ENCODE data around the gene SUCLG2. TPM values are rescaled to one million over a fixed set of nuclear protein-coding genes. Genes with fewer than 3 reads are reported as not detected.

SUCLG2 gene
- total and polyA plus RNA-seq, 12 donors = 28.3 to 122 (median 97.4) TPM

DNA sequence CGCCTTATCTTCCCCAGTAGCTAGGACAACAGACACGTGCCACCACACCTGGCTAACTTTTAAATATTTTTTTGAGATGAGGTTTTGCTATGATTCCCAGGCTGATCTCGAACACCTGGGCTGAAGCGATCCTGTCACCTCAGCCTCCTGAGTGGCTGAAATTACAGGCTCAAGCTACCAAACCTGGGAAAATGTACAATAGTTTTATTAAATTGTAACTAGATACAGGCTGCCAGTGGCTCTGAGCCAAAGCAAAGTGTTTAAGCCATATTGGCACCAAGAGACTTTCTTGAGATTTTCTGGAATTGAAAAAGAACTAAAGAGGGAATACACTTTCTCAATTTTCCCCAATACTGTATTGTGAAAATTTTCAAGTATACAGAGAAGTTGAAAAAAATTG, 204.3 kb downstream of the SUCLG2 start:
- Histone ChIP-seq H3K4me3 (no peak overlapping the region), H3K27ac (no peak overlapping the region), H3K4me1 (no peaks in the 10 kb centered on the region), H3K36me3 (no peaks in the 10 kb centered on the region), H3K27me3 (no peaks in the 10 kb centered on the region), H3K9me3 (no peaks in the 10 kb centered on the region)
- ATAC-seq = no peak
- WGBS, 2 donors = 97 to 98% methylated on average over 4 of the region's 4 CpGs
- TF ChIP-seq, protein P1, sequence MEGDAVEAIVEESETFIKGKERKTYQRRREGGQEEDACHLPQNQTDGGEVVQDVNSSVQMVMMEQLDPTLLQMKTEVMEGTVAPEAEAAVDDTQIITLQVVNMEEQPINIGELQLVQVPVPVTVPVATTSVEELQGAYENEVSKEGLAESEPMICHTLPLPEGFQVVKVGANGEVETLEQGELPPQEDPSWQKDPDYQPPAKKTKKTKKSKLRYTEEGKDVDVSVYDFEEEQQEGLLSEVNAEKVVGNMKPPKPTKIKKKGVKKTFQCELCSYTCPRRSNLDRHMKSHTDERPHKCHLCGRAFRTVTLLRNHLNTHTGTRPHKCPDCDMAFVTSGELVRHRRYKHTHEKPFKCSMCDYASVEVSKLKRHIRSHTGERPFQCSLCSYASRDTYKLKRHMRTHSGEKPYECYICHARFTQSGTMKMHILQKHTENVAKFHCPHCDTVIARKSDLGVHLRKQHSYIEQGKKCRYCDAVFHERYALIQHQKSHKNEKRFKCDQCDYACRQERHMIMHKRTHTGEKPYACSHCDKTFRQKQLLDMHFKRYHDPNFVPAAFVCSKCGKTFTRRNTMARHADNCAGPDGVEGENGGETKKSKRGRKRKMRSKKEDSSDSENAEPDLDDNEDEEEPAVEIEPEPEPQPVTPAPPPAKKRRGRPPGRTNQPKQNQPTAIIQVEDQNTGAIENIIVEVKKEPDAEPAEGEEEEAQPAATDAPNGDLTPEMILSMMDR (IDR thresholded peaks at IDR 0.05) = no peak
- intact Hi-C loops (cut with DNase I) = no loop called here
- DNase-seq = no peak

DNA sequence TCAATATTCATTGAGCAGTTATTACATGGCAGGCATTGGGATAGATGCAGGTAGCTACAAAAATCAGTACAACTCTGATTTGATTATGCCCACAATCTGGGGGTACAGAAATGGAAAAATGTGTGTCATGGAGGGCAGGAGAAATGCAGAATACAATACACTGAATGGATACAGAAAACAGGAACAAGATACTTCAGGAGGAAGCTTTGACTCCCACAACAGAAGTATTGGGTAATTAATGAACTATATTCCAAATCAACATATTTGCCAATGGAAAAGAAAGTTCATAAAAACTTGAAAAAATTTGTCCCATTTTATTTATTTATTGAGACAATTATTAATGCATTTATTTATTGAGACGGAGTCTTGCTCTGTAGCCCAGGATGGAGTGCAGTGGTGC, 207.0 kb downstream of the SUCLG2 start:
- no peaks in the 10 kb centered on the region for H3K27me3 ChIP-seq
- H3K4me1 ChIP-seq = no peaks in the 10 kb centered on the region
- intact Hi-C loops (cut with DNase I) = no loop called here
- ATAC-seq (no peak), DNase-seq (no peak)
- TF ChIP-seq, protein P1 (IDR thresholded peaks at IDR 0.05) = no peak
- 97 to 100% methylated on average over 1 of the region's 1 CpG for WGBS, 2 donors
- H3K36me3 ChIP-seq = no peaks in the 10 kb centered on the region
- H3K27ac ChIP-seq = no peak overlapping the region
- no peak overlapping the region for H3K4me3 ChIP-seq
- H3K9me3 ChIP-seq = no peaks in the 10 kb centered on the region

DNA sequence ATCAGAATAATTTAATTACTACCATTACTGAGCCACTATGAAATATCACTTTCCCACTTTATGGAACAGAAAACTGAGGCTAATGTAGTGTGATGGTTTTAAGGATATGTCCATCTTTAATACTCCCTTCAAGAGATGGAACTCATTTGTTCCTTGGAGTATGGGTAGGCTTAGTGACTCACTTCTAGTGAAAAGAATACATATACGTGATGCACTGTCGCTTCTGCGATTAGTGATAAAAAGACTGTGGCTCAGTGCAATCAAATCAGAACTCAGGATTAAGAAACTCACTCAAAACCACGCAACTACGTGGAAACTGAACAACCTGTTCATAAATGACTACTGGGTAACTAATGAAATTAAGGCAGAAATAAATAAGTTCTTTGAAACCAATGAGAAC, 216.6 kb downstream of the SUCLG2 start:
- ATAC-seq (no peak), DNase-seq (no peak)
- H3K27ac ChIP-seq = no peak overlapping the region
- TF ChIP-seq, protein P1 (IDR thresholded peaks at IDR 0.05) = no peak
- 97% methylated on average over 5 of the region's 5 CpGs for WGBS, 2 donors
- H3K4me3 ChIP-seq = no peak overlapping the region
- no peaks in the 10 kb centered on the region for H3K27me3 ChIP-seq
- no peaks in the 10 kb centered on the region for H3K4me1 ChIP-seq
- H3K9me3 ChIP-seq = no peaks in the 10 kb centered on the region
- intact Hi-C loops (cut with DNase I) = no loop called here
- H3K36me3 ChIP-seq = peaks cover 0 to 6% (median 0%) of the 10 kb centered on the region in 9 donors

DNA sequence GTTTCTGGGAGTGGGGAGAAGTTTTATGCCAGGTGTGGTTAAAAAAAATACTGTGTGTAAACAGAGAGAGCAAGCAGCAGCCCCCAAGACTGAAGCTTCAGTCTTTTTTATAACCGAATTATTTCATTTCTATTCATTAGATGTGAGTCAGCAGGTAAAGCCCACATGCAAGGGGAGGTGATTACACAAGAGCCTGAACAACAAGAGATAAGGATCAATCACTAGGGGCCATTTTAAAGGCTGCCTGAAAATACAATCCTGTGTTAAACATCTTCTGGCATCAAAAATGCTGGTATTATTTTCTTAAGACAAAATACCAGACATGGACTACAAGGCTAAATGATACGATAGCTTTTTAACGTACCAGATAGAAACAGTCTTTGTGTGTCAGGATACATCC, 217.3 kb downstream of the SUCLG2 start:
- Histone ChIP-seq H3K36me3 (peaks cover 0 to 6% (median 0%) of the 10 kb centered on the region in 9 donors), H3K9me3 (no peaks in the 10 kb centered on the region), H3K4me1 (no peaks in the 10 kb centered on the region), H3K27me3 (no peaks in the 10 kb centered on the region), H3K4me3 (no peak overlapping the region), H3K27ac (no peak overlapping the region)
- DNase-seq (no peak), ATAC-seq (no peak)
- 93 to 95% methylated on average over 3 of the region's 3 CpGs for WGBS, 2 donors
- TF ChIP-seq, protein P1 (IDR thresholded peaks at IDR 0.05) = no peak
- intact Hi-C loops (cut with DNase I) = no loop called here
